Large intestine (tissue), 12 donors: ENCODE data around the gene ADCK1. TPM values are rescaled to one million over a fixed set of nuclear protein-coding genes. Genes with fewer than 3 reads are reported as not detected.
A peak's percentile ranks its signal among the peaks of the same experiment; 100 is the strongest.
"Not testable (repeated sequence)": the region's sequence is repeated elsewhere in the genome, so short reads cannot be mapped to it uniquely, and the experiment has no call there.

Experiments used
- DNase-seq, 2 donors: peaks; one replicate each; pipeline versions ENCODE4 v3.0.0 to v3.0.0-alpha.2; 2013
- H3K27ac ChIP-seq: one replicate; pipeline ENCODE4 v1.5.1; 2013; ENCODE audit warnings: low read length
- H3K27me3 ChIP-seq: 2 replicates; pipeline ENCODE4 v1.6.1; 2013; ENCODE audit warnings: low read length; ENCODE audit not compliant: control insufficient read depth, insufficient read depth
- H3K36me3 ChIP-seq: 2 replicates; pipeline ENCODE4 v1.6.1; 2013; ENCODE audit warnings: low read length; ENCODE audit not compliant: control insufficient read depth, insufficient read depth
- H3K4me1 ChIP-seq: one replicate; pipeline ENCODE4 v1.6.1; 2013; ENCODE audit warnings: low read length; ENCODE audit not compliant: control insufficient read depth, insufficient read depth
- H3K4me3 ChIP-seq: one replicate; pipeline ENCODE4 v1.5.1; 2013; ENCODE audit warnings: low read length
- H3K9me3 ChIP-seq: one replicate; pipeline ENCODE4 v1.6.1; 2013; ENCODE audit warnings: mild to moderate bottlenecking, low read depth, low read length, moderate library complexity; ENCODE audit not compliant: control insufficient read depth
- WGBS: methylation state at CpG from one replicate; pipeline ENCODE4 v1.1.5; 2013; ENCODE audit warnings: low lambda C conversion rate; ENCODE audit not compliant: insufficient coverage; 5-methylcytosine and 5-hydroxymethylcytosine counted together
- long read RNA-seq, 11 donors: transcript quantifications; one replicate each; lab custom pipeline, GENCODE V29; 2026
- polyA plus RNA-seq: library from polyadenylated mRNA; unstranded; fragments of 120-200 nt; gene quantifications from one replicate; pipeline ENCODE4 v1.2.1, GENCODE V29; 2013

Gene ADCK1, protein sequence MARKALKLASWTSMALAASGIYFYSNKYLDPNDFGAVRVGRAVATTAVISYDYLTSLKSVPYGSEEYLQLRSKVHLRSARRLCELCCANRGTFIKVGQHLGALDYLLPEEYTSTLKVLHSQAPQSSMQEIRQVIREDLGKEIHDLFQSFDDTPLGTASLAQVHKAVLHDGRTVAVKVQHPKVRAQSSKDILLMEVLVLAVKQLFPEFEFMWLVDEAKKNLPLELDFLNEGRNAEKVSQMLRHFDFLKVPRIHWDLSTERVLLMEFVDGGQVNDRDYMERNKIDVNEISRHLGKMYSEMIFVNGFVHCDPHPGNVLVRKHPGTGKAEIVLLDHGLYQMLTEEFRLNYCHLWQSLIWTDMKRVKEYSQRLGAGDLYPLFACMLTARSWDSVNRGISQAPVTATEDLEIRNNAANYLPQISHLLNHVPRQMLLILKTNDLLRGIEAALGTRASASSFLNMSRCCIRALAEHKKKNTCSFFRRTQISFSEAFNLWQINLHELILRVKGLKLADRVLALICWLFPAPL
- polyA plus RNA-seq: 8.5 TPM
- long read RNA-seq, donor 1: 0 reads
- long read RNA-seq, donor 2, partial matches to known transcripts: 0 of 1 reads
- long read RNA-seq, donor 2, other reads (novel, unspliced or antisense): 0 of 1 reads
- long read RNA-seq, donor 3: 0 reads
- long read RNA-seq, donor 4: 0 reads
- long read RNA-seq, donor 5, partial matches to known transcripts: 0 of 1 reads
- long read RNA-seq, donor 5, other reads (novel, unspliced or antisense): 0 of 1 reads
- long read RNA-seq, donor 6: 0 reads
- long read RNA-seq, donor 7: 0 reads
- long read RNA-seq, donor 8: 0 reads
- long read RNA-seq, donor 9: 0 reads
- long read RNA-seq, donor 10: 0 reads
- long read RNA-seq, donor 11, partial matches to known transcripts: 0 of 1 reads
- long read RNA-seq, donor 11, other reads (novel, unspliced or antisense): 0 of 1 reads

DNA sequence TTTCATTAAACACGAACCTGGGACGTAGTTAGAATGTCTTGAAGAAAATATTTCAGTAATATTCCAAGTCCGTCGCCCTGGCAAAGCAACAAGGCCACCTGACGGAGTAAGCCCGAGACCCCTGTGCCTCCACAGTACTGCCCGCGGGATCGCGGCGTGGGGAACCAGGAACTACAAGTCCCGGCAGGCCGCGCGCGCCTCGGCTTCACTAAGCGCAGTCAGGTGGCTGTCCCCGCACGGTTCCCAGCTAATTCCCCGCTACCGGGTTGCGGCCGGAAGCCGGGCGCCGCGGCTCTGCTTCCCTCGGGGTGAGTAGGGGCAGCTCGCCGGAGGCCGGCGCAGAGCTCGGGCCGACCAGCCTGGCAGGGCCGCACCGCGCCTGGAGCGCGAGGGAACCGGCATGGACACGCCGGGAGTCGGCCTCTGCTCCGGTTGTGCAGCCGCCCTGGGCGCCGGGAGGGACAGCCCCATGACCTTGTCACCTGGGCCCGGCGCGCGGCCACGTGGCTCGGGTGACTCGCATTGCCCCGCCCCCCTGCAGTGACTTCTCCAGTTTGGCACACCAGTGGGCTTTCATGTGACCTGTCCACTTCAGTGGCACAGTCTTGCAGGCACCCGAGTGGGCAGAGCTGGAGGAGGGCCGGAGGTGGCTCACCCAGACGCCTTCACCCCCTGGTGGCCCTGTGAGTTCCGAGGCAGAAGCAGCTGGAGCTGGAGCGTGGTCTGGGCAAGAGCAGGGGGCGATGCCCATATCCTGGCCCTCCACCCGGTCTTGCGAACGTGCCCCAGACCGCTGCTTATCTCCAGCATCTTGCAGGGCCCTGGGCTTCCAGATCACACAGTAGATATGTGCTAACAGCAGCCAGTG lies at the start of gene ADCK1:
TSS of gene ADCK1 (plus strand) at position 247 of the 868 bp plus-strand sequence. CDS start 18,870 bp downstream, outside the sequence.
- Histone ChIP-seq H3K9me3 (no peaks in the 10 kb centered on the region), H3K36me3 (no peaks in the 10 kb centered on the region), H3K4me1 (peaks cover 4% of the 10 kb centered on the region), H3K27ac (peak within 1 kb of the TSS; percentile 69), H3K27me3 (no peaks in the 10 kb centered on the region), H3K4me3 (peak within 1 kb of the TSS; percentile 85)
- WGBS: no CpG with 5 or more reads among the region's 66 CpGs
- peak; percentile 76 to 93 for DNase-seq

DNA sequence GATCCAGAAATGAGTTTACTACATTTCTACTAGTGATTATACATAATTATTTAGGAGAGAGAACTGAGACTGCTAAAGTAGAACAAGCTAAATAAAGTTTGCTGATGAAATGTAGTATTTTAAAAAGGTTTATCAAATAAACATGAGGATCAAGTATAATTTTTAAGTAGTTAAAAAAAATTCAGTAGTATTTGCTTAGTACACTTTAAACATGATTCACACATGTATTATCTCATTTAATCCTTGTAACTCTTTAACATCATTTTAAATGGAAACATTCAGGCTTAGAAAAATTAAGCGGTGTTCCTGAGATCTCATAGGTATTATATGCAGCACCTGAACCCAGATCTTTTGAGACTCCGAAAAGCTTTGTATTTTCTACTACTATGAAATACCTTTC lies 47.6 kb upstream of the ADCK1 start:
- Histone ChIP-seq H3K4me3 (no peak overlapping the region), H3K9me3 (peaks cover 3% of the 10 kb centered on the region), H3K27ac (no peak overlapping the region), H3K27me3 (no peaks in the 10 kb centered on the region), H3K36me3 (peaks cover 57% of the 10 kb centered on the region), H3K4me1 (no peaks in the 10 kb centered on the region)
- WGBS: 100% methylated on average over 2 of the region's 2 CpGs
- DNase-seq: no peak

DNA sequence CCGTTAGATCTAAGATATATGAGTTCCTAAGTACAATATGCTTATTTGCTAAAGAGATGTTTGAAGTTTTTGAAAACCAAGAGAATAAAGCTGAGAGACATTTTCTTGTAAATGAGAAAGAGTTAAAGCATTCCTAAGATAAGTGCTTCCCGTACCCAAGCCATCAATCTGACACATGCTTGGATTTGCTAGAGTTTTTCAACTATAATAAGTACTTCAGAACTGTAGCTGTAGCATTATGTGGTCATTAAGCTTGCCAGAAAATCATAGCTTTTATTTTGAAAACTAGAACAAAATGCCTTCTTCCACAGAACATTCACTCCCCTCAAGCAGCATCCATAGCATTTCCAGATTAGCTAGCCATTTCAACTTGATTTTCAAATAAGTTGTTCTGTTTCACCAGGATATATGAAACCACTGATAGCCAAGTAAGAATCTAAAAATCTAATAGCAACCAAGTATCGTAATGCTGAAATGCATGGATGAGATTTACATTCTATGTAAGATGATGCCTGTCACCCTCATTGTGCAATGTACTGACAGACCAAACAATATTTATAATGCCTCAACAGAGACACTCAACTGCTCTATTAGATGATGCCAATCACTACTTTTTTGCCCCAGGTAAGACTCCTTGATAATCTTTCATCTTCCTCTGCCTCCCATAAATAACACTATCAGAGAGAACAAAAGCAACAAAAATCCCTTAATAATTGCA lies 47.0 kb upstream of the ADCK1 start:
- WGBS: 90% methylated on average over 2 of the region's 3 CpGs
- no peaks in the 10 kb centered on the region for H3K27me3 ChIP-seq
- H3K9me3 ChIP-seq: no peaks in the 10 kb centered on the region
- peaks cover 55% of the 10 kb centered on the region for H3K36me3 ChIP-seq
- DNase-seq: no peak
- H3K27ac ChIP-seq: no peak overlapping the region
- no peaks in the 10 kb centered on the region for H3K4me1 ChIP-seq
- H3K4me3 ChIP-seq: no peak overlapping the region

DNA sequence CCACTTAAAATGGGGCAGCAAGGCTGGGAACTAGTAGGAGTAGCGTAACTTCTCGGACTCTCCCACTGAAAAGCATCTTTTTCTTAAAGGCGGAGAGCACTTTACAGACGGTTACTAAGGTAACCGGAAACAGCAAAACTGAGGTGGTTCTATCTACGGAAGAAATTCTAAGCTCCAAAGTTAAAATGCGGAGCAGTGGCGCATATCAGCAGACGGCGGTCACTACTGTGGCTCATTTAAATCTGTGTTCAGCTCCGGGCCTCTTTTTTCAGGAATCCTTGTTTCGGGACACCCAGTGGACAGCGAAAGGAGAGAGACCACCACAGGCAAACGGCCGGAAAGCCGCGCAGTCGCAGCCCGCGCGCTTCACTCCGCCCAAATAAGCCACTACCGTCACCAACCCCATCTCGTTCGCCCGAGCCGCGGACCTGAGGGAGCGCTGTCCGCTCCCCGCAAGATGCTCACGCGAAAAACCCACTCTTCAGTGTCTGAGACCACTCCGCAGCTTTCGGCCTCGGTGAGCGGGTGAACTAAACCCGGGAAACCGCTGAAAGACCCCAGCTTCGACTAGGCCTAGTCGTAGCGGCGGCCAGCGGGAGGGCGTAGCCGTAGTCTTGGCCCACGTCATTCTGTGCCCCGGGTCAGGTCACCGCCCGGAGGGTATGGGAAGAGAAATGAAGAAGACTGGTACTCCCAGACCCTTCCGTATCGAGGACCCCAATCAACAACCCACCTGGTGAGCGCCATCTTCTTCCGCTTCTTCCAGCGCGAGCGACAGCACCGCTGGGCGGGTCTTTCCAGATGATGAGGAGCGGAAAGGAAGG lies 39.3 kb upstream of the ADCK1 start, which contains the start of gene SNW1:
TSS of gene SNW1 (minus strand) at position 776 of the 824 bp plus-strand sequence. CDS start at position 747, 29 bp downstream.
- Histone ChIP-seq H3K27ac (peak within 1 kb of the TSS; percentile 83), H3K4me3 (peak within 1 kb of the TSS; percentile 94), H3K36me3 (peaks cover 11% of the 10 kb centered on the region), H3K9me3 (no peaks in the 10 kb centered on the region), H3K27me3 (no peaks in the 10 kb centered on the region), H3K4me1 (peaks cover 6% of the 10 kb centered on the region)
- DNase-seq: peak; percentile 95
- WGBS: no CpG with 5 or more reads among the region's 60 CpGs

DNA sequence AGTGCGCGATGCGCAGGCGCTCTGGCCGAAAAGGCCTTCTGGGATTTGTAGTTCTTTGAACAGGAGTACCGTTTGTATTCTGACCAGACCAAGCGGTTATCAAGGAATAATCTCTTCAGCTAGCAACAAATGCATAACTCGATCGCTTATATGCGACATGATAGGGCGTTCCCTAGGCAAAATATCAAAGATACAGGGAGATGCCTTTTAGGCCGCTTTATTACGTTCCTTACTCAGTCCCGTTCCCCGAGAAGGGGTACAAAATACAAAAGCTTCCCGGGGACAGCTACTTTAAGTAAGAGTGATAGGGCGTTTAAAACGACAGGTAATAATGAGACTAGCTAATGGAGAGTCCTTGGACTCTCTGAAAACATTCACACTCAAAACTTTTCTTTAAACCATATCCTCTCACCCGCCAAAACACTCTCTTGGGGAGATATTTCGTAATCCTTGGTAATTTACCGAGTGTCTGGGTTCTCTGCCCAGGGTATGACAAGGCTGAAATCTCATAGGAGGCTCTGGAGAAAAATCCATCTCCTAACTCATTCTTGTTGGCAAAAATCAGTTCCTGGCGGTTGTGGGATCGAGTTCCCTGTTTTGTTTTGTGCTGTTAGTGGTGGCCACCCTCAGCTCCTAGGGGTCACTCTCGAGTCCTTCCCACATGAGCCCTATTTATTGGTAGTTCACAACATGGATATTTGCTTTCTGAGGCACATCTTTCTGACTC lies 38.5 kb upstream of the ADCK1 start:
- H3K27me3 ChIP-seq: no peaks in the 10 kb centered on the region
- peak in 1 of 2 donors; percentile 4 for DNase-seq
- H3K36me3 ChIP-seq: peaks cover 8% of the 10 kb centered on the region
- 0% methylated on average over 1 of the region's 24 CpGs for WGBS
- peak overlapping the region; percentile 3 for H3K27ac ChIP-seq
- no peaks in the 10 kb centered on the region for H3K9me3 ChIP-seq
- peaks cover 6% of the 10 kb centered on the region for H3K4me1 ChIP-seq
- H3K4me3 ChIP-seq: peak overlapping the region; percentile 94

DNA sequence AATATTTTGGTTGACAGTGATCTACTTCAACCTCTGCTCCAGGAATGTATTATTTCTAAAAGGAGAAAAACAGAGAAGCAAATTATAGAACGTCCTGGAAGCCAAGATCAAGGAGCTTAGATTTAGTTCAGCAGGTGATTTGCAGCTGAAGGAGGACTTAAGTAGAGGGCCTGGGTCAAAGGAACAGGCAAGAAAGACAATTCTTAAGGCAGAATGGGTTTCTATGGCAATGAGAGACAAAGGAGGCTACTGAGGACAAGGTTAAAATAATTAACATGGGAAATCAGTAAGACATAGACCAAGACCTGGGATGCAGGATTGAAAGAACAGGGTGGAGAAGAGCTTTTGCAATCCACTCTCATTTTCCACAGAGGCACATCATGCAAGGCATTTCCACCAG lies 36.6 kb upstream of the ADCK1 start:
- DNase-seq: no peak
- Histone ChIP-seq H3K27ac (no peak overlapping the region), H3K4me1 (peaks cover 6% of the 10 kb centered on the region), H3K9me3 (no peaks in the 10 kb centered on the region), H3K27me3 (no peaks in the 10 kb centered on the region), H3K4me3 (no peak overlapping the region), H3K36me3 (peaks cover 2% of the 10 kb centered on the region)
- no CpG with 5 or more reads among the region's 1 CpG for WGBS

DNA sequence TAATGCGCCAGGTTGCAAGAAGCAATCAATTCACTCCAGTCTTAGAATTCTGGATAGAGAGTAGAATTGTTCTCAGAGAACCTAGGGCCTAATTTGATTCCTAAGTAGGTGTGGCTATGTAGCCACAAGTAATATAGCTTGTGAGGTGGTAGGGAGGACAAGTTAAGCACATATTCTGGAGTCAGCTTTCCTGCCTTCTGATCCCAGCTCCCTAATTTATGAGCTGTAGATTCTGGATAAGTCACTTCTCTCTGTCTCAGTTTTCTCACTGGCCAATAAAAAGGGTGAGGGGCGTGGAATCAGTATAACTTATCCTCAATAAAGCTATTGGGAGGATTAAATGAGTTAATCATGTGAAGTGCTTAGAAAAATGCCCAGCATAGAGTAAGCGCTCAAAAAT lies 35.9 kb upstream of the ADCK1 start:
- H3K27me3 ChIP-seq: no peaks in the 10 kb centered on the region
- no peak for DNase-seq
- peaks cover 6% of the 10 kb centered on the region for H3K4me1 ChIP-seq
- no peaks in the 10 kb centered on the region for H3K9me3 ChIP-seq
- WGBS: no CpG with 5 or more reads among the region's 3 CpGs
- no peak overlapping the region for H3K4me3 ChIP-seq
- no peak overlapping the region for H3K27ac ChIP-seq
- no peaks in the 10 kb centered on the region for H3K36me3 ChIP-seq

DNA sequence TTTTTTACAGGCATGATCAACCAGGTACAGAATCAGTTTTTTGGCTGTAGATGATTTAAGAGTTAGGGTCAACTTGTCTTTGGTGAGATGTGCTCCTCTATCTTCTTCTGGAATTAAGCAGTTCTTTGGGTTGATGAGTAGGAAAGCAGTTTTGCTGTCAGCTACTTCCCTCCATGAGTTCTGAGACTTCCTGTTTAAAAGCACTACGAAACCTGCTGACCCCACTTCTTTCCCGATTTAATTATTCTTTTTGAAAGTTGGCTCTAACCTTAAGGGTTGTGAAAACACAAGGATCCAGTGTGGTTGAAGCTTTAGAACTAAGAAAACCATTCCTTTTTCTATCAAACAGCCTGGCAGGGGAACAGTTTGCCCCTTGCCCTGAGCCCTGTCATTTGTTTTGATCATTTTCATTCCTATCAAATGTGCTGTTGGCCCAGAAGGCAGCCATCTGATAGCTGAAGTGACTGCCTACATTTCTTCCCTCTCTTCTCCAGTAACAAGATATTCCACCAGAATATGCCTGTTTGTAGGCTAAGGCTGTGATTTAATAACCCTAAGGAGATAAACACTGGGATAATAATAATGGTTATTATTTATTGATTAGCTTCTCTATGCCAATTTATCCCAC lies 31.4 kb upstream of the ADCK1 start:
- not testable (repeated sequence) for H3K27me3 ChIP-seq, H3K4me1 ChIP-seq, H3K4me3 ChIP-seq, H3K9me3 ChIP-seq, DNase-seq, H3K27ac ChIP-seq, H3K36me3 ChIP-seq
- no CpG with 5 or more reads among the region's 2 CpGs for WGBS
